Tibial nerve (tissue), 4 donors: ENCODE data around the gene SUSD1. TPM values are rescaled to one million over a fixed set of nuclear protein-coding genes. Genes with fewer than 3 reads are reported as not detected.

Experiments used
- DNase-seq, 2 donors: peaks; one replicate each; pipeline ENCODE4 v3.0.0-alpha.2; 2019; ENCODE audit warnings: low spot score in 2 of 2
- H3K27ac ChIP-seq, 4 donors: fragments of 200-600 bp; sonication (generic) in 3 of 4; one replicate each; pipeline ENCODE4 v1.5.1; 2017 to 2019; ENCODE audit warnings: mild to moderate bottlenecking in 1 of 4
- H3K27me3 ChIP-seq, 2 donors: fragments of 200-600 bp; sonication (generic) in 1 of 2; one replicate each; pipeline versions ENCODE4 v1.5.1 to v1.6.0; 2017 to 2019
- H3K36me3 ChIP-seq, 3 donors: fragments of 200-600 bp; sonication (generic); one replicate each; pipeline ENCODE4 v1.5.1; 2018 to 2019
- H3K4me1 ChIP-seq, 4 donors: fragments of 200-600 bp; sonication (generic) in 3 of 4; one replicate each; pipeline ENCODE4 v1.5.1; 2017 to 2019
- H3K4me3 ChIP-seq, 4 donors: fragments of 200-600 bp; sonication (generic) in 3 of 4; one replicate each; pipeline ENCODE4 v1.5.1; 2017 to 2019; ENCODE audit warnings: mild to moderate bottlenecking in 1 of 4, moderate library complexity in 1 of 4
- H3K9me3 ChIP-seq, 4 donors: fragments of 200-600 bp; sonication (generic) in 3 of 4; one replicate each; pipeline ENCODE4 v1.5.1; 2017 to 2019
- EP300 ChIP-seq, 2 donors: sonication (generic); formaldehyde crosslinking; IDR thresholded peaks; one replicate each; pipeline ENCODE4 v1.6.1; 2017; ENCODE audit warnings: antibody characterized with exemption in 2 of 2, mild to moderate bottlenecking in 1 of 2
- POLR2A ChIP-seq, 2 donors: fragments of 450-650 bp; IDR thresholded peaks; one replicate each; pipeline ENCODE4 v1.6.1; 2017; ENCODE audit warnings: antibody characterized with exemption in 2 of 2, mild to moderate bottlenecking in 2 of 2, moderate library complexity in 2 of 2
- WGBS, 2 donors: methylation state at CpG; one replicate each; pipeline ENCODE4 v1.1.5; 2018; 5-methylcytosine and 5-hydroxymethylcytosine counted together
- total RNA-seq, 4 donors: library from RNA; depleted of rRNA; stranded (reverse); fragments of >200 nt; gene quantifications; one replicate each; pipeline ENCODE4 v1.1.0, GENCODE V29; 2016
- TF ChIP-seq, protein P1 (sequence below), 5 experiments: fragments of 200-600 bp in 3 of 5; fragments of 450-650 bp in 2 of 5; sonication (generic) in 3 of 5; IDR thresholded peaks; one replicate each; pipeline ENCODE4 v1.5.1; 2016 to 2019; ENCODE audit warnings: antibody characterized with exemption in 5 of 5, mild to moderate bottlenecking in 3 of 5, moderate library complexity in 2 of 5

Gene SUSD1
- total RNA-seq, 4 donors from 2014 or later, result 6.9 to 19.8 (median 11.5) TPM

DNA sequence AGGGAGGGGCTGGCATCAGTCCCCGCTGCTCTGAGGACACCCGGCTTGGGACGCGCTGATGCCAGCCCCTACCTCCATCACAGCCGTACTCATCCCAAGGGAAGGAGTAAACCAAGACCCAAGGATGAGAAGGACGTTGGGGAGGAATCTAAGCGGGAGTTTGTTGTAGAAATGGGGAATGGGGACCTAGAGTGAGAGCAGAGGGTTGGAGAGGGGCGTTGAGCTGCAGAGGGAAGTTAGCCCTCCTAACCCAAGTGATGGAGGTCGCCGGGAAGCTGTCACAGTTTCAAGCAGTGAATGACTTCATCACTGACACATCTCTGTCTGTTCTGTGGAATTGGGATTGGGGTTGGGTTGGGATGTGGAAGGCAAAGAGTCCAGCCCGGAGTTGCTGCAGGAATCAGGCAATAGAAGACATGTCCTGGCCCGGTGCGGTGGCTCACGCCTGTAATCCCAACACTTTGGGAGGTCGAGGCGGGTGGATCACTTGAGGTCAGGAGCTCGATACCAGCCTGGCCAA lies 759 bp upstream of the SUSD1 start:
- peak overlapping the region in 2 of 4 donors; percentile 55 to 86 for H3K27ac ChIP-seq
- DNase-seq, result no peak
- H3K27me3 ChIP-seq, result peaks cover 0 to 12% of the 10 kb centered on the region in 2 donors
- no peak for TF ChIP-seq POLR2A (IDR thresholded peaks at IDR 0.05)
- TF ChIP-seq, protein P1, sequence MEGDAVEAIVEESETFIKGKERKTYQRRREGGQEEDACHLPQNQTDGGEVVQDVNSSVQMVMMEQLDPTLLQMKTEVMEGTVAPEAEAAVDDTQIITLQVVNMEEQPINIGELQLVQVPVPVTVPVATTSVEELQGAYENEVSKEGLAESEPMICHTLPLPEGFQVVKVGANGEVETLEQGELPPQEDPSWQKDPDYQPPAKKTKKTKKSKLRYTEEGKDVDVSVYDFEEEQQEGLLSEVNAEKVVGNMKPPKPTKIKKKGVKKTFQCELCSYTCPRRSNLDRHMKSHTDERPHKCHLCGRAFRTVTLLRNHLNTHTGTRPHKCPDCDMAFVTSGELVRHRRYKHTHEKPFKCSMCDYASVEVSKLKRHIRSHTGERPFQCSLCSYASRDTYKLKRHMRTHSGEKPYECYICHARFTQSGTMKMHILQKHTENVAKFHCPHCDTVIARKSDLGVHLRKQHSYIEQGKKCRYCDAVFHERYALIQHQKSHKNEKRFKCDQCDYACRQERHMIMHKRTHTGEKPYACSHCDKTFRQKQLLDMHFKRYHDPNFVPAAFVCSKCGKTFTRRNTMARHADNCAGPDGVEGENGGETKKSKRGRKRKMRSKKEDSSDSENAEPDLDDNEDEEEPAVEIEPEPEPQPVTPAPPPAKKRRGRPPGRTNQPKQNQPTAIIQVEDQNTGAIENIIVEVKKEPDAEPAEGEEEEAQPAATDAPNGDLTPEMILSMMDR (IDR thresholded peaks at IDR 0.05), result no peak
- no peak for TF ChIP-seq EP300 (IDR thresholded peaks at IDR 0.05)
- no peaks in the 10 kb centered on the region for H3K36me3 ChIP-seq
- peaks cover 0 to 23% (median 12%) of the 10 kb centered on the region in 4 donors for H3K4me1 ChIP-seq
- WGBS, 2 donors, result 61 to 68% methylated on average over 17 of the region's 17 CpGs
- H3K4me3 ChIP-seq, result peak overlapping the region in 1 of 4 donors; percentile 59
- no peaks in the 10 kb centered on the region for H3K9me3 ChIP-seq

DNA sequence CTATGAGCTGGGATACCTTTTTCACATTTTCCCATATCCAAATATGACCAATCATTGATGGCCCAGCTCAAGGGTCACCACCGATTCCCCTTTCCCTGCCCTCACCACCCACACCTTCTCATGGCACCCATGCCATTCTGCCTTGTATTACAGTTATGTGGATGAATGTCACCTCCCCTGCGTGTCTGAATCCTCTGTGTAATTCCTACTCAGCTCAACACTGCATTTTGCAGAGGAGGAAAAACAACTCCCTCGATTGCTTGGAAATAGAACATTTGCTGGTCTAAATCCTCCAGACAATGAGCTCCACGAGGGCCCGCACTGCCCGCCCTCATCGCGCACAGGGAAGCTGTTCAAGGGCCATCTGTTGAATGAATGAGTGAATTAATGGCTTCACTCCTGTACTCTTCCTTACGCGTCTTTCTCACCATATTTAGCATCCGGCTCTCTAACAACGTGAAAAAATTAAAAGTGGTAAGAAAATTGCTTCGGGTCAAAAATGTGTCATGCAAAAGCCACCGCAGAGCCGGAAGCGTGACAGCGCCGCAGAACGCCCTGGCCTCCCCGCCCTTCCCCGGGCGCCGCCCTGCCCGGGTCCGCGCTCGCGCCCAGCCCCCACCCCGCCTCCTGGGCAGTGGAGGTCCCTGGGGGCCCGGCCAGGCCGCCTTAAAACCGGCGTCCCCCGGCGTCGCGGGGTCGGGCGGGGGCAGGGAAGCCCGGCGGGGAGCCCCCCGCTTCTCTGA lies 704 bp downstream of the SUSD1 start:
- Histone ChIP-seq H3K4me1 (peaks cover 0 to 16% (median 12%) of the 10 kb centered on the region in 4 donors), H3K27me3 (peaks cover 0 to 12% of the 10 kb centered on the region in 2 donors), H3K4me3 (peak overlapping the region; percentile 30 to 74 (median 58)), H3K36me3 (no peaks in the 10 kb centered on the region), H3K27ac (peak overlapping the region in 2 of 4 donors; percentile 66 to 86), H3K9me3 (no peaks in the 10 kb centered on the region)
- WGBS, 2 donors, result 5 to 8% methylated on average over 25 to 34 of the region's 42 CpGs
- TF ChIP-seq EP300 (IDR thresholded peaks at IDR 0.05) (no peak), POLR2A (IDR thresholded peaks at IDR 0.05) (no peak)
- TF ChIP-seq, protein P1 (IDR thresholded peaks at IDR 0.05), result no peak
- no peak for DNase-seq

DNA sequence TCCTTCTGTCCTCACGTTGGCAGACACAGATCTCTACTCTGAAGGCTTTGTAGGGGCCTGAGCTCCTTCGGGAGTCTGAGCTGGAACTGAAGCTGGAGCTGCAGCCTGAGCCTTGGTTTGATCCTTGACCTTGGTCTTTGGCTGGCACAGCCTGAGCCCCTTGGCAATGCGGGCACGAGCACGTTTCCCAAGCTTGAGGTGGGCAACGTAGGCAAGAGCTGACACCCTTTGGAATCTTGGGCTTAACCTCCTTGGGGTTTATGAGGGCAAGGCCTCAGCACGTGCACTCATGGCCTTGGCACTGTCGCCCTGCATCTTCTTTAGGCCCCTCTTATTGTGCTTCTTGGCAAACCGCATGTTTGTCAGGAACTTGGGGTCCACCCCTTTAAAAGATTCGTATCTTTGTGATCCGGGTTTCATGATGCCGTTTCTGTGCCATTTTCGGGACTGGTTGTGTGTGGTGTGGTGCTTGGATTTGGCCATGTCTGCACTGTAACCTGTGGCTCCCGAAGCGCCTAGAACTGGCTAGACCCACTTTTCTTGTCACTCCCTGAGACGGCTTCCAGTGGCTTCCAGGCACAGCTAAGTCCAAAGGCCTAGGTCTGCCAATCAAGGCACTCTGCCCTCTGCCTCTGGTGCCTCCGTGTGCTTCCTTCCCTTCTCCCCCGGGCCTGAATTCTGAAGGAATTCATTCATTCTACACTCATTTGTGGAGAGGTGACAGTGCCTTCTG lies 1.4 kb downstream of the SUSD1 start:
- WGBS, 2 donors, result 92 to 95% methylated on average over 17 to 18 of the region's 18 CpGs
- TF ChIP-seq, protein P1 (IDR thresholded peaks at IDR 0.05), result no peak
- TF ChIP-seq EP300 (IDR thresholded peaks at IDR 0.05), result no peak
- no peak for TF ChIP-seq POLR2A (IDR thresholded peaks at IDR 0.05)
- Histone ChIP-seq H3K27me3 (peaks cover 0 to 12% of the 10 kb centered on the region in 2 donors), H3K36me3 (no peaks in the 10 kb centered on the region), H3K9me3 (no peaks in the 10 kb centered on the region), H3K4me3 (no peak overlapping the region), H3K4me1 (peaks cover 0 to 16% (median 12%) of the 10 kb centered on the region in 4 donors), H3K27ac (peak overlapping the region in 1 of 4 donors; percentile 86)
- DNase-seq, result no peak

DNA sequence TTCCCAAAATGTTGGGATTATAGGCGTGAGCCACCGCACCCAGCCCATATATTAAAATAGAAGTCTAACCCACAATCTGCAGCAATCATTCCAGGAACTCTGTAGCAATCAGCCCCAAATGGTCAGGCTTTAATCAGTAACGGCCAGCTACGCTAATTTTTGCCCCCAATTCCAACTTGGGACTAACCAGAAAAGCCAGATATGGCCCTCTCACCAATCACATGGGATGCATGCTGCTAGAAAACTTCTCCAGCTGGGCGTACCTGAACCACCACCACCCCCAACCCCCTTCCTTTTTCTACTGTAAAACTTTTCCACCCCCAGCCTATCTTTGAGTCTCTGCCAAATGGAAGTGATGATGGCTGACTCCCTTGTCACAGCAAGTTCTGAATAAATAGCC lies 4.1 kb downstream of the SUSD1 start:
- peaks cover 0 to 21% (median 12%) of the 10 kb centered on the region in 4 donors for H3K4me1 ChIP-seq
- H3K9me3 ChIP-seq, result no peaks in the 10 kb centered on the region
- no peak overlapping the region for H3K4me3 ChIP-seq
- WGBS, 2 donors, result 94 to 98% methylated on average over 5 of the region's 5 CpGs
- no peaks in the 10 kb centered on the region for H3K36me3 ChIP-seq
- H3K27me3 ChIP-seq, result peaks cover 0 to 12% of the 10 kb centered on the region in 2 donors
- H3K27ac ChIP-seq, result no peak overlapping the region
- TF ChIP-seq, protein P1 (IDR thresholded peaks at IDR 0.05), result no peak
- DNase-seq, result no peak

DNA sequence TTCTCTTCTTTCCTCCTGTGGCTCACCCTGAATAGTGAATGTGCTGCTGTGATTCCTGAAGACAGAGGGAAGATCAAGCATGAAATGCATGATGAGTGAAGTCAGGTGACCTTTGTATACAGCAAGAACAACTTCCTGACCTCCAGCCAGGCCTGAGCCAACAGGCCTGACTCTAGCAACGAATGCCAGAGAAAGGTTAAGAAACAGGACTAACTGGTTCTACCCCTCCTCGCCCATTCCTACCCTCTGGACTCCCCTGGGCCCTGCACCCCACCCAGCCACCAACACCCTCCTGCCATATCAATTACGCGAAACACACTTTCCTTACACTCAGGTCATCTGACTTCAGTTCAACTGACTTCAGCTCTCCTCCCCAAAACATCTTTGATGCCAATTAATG lies 4.9 kb downstream of the SUSD1 start:
- 69% methylated on average over 4 of the region's 4 CpGs for WGBS, 2 donors
- no peak for DNase-seq
- no peak overlapping the region for H3K4me3 ChIP-seq
- H3K9me3 ChIP-seq, result no peaks in the 10 kb centered on the region
- peaks cover 0 to 6% of the 10 kb centered on the region in 2 donors for H3K27me3 ChIP-seq
- H3K36me3 ChIP-seq, result no peaks in the 10 kb centered on the region
- peaks cover 0 to 15% (median 9%) of the 10 kb centered on the region in 4 donors for H3K4me1 ChIP-seq
- TF ChIP-seq EP300 (IDR thresholded peaks at IDR 0.05), result no peak
- TF ChIP-seq POLR2A (IDR thresholded peaks at IDR 0.05), result no peak
- TF ChIP-seq, protein P1 (IDR thresholded peaks at IDR 0.05), result no peak
- H3K27ac ChIP-seq, result peak overlapping the region in 1 of 4 donors; percentile 16
